GM12878 (cell line): ENCODE data around the gene ELMOD3. TPM values are rescaled to one million over a fixed set of nuclear protein-coding genes. Genes with fewer than 3 reads are reported as not detected.

Source experiments
- CBFB ChIP-seq: IDR thresholded peaks from 2 replicates; pipeline ENCODE4 v1.6.1; 2016; ENCODE audit warnings: antibody characterized with exemption, low read depth
- GATAD2B ChIP-seq: fragments of 450-650 bp; conservative IDR thresholded peaks from 2 replicates; pipeline ENCODE4 v1.6.1; 2017; ENCODE audit warnings: low read depth, mild to moderate bottlenecking, moderate library complexity
- HDAC6 ChIP-seq: fragments of 200-600 bp; sonication (generic); IDR thresholded peaks from one replicate; pipeline ENCODE4 v1.8.0; 2017; ENCODE audit warnings: antibody characterized with exemption; ENCODE audit not compliant: unreplicated experiment
- IKZF2 ChIP-seq, 2 experiments: fragments of 450-650 bp; IDR thresholded peaks; 2 replicates each; pipeline ENCODE4 v1.6.1; 2017; ENCODE audit warnings: mild to moderate bottlenecking in 2 of 2, moderate library complexity in 2 of 2
- NR2C1 ChIP-seq: fragments of 450-650 bp; IDR thresholded peaks from 2 replicates; pipeline ENCODE4 v1.6.1; 2017; ENCODE audit warnings: antibody characterized with exemption, mild to moderate bottlenecking, moderate library complexity
- NR2C2 ChIP-seq: IDR thresholded peaks from 2 replicates; pipeline ENCODE4 v1.6.1; 2011; ENCODE audit warnings: borderline replicate concordance, low read depth; ENCODE audit not compliant: control insufficient read depth, insufficient read length
- SPI1 ChIP-seq: IDR thresholded peaks from 2 replicates; pipeline ENCODE4 v1.6.1; 2011; ENCODE audit warnings: low read depth, mild to moderate bottlenecking, low read length, moderate library complexity, borderline replicate concordance; ENCODE audit not compliant: insufficient read depth
- ZNF687 ChIP-seq: fragments of 450-650 bp; IDR thresholded peaks from 2 replicates; pipeline ENCODE4 v1.6.1; 2017; ENCODE audit warnings: mild to moderate bottlenecking, moderate library complexity
- polyA plus RNA-seq, 11 experiments: library from polyadenylated mRNA; depleted of rRNA in 4 of 11; unstranded in 6 of 11; stranded (reverse) in 5 of 11; fragments of >200 nt; fragmentation: Nextera tagmentation in 4 of 11; fragmentation: Illumina TruSeq in 1 of 11; extraction: Ambion mirVana in 4 of 11; extraction: Trizol in 1 of 11; gene quantifications; 1 replicate in 1 of 11; 2 replicates in 10 of 11; pipeline versions ENCODE4 v1.2.1 to v1.2.3, GENCODE V29; 2011 to 2016; ENCODE audit warnings: inconsistent platforms in 2 of 11, missing spikeins in 2 of 11, low read depth in 1 of 11
- total RNA-seq, 4 experiments: library from RNA; depleted of rRNA in 3 of 4; stranded (reverse); fragments of >200 nt in 3 of 4; fragmentation: Illumina TruSeq in 1 of 4; extraction: Trizol in 1 of 4; gene quantifications; 2 replicates each; pipeline versions ENCODE4 v1.2.1 to v1.2.3, GENCODE V29; 2013 to 2021
- TF ChIP-seq, protein P1 (sequence below): IDR thresholded peaks from 2 replicates; pipeline ENCODE4 v1.6.1; 2012; ENCODE audit warnings: mild to moderate bottlenecking, low read depth, low read length

ELMOD3 gene
- total and polyA plus RNA-seq, 10 of the 15 experiments (the other 5 are each of a cell fraction or from before 2014, with no cell fraction given): 1.2 to 19.1 (median 12.5) TPM

DNA sequence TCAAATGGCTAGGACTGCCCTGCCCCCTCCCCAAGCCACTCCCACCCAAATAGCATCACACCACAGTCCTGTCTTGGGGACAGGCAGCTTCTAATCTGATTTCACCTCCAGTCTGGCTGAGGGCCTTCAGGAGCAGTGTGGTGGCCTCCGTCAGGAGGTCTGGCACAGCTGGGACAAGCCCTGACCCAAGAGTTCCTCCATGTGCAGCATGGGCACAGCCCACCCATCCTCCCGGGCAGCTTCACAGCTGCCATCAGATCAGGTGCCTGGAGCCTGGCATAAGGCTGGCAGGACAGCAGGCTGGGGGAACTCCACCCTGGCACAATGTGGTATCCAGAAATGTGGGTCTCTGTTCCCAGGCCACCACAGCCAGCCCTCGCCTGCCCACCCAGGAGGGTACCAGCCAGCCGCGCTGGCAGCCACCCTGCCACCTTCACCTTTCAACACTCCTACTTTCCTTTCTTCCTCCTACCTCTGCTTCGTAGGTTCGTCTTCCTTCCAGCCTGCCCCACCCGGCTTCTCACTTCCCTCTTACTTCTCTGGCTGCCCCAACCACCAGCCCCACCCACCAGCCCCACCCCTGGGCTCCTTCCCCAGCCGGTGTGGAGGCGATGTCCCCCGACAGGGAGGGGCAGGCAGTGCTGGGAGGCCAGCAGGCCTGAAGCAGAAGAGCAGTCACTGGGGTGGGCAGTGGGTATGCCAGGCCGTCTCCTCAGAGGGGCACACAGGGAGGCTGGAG is 55.4 kb downstream of the ELMOD3 start, which contains the start of gene CAPG (continued):
- TF ChIP-seq ZNF687 (0 out of 2 replicates have a peak, but pooled peaks have one; percentile 18), CBFB (no peak), NR2C1 (no peak), SPI1 (peak; percentile 72; the same call in 1 of the 2 replicates), IKZF2 (IDR thresholded peaks at IDR 0.05) (peak; percentile 39 to 62; a peak in 2 of 4 replicates), NR2C2 (no peak), HDAC6 (no peak), GATAD2B (peak; percentile 72)
- TF ChIP-seq, protein P1, sequence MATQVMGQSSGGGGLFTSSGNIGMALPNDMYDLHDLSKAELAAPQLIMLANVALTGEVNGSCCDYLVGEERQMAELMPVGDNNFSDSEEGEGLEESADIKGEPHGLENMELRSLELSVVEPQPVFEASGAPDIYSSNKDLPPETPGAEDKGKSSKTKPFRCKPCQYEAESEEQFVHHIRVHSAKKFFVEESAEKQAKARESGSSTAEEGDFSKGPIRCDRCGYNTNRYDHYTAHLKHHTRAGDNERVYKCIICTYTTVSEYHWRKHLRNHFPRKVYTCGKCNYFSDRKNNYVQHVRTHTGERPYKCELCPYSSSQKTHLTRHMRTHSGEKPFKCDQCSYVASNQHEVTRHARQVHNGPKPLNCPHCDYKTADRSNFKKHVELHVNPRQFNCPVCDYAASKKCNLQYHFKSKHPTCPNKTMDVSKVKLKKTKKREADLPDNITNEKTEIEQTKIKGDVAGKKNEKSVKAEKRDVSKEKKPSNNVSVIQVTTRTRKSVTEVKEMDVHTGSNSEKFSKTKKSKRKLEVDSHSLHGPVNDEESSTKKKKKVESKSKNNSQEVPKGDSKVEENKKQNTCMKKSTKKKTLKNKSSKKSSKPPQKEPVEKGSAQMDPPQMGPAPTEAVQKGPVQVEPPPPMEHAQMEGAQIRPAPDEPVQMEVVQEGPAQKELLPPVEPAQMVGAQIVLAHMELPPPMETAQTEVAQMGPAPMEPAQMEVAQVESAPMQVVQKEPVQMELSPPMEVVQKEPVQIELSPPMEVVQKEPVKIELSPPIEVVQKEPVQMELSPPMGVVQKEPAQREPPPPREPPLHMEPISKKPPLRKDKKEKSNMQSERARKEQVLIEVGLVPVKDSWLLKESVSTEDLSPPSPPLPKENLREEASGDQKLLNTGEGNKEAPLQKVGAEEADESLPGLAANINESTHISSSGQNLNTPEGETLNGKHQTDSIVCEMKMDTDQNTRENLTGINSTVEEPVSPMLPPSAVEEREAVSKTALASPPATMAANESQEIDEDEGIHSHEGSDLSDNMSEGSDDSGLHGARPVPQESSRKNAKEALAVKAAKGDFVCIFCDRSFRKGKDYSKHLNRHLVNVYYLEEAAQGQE: no peak
